HepG2 (cell line): ENCODE results near the gene POC1B. TPM values are rescaled to one million over a fixed set of nuclear protein-coding genes. Genes with fewer than 3 reads are reported as not detected.

ENCODE experiments used
- CREM ChIP-seq, 2 experiments: sonication (generic) in 1 of 2; formaldehyde crosslinking in 1 of 2; IDR thresholded peaks; 2 replicates each; pipeline versions ENCODE4 v1.4.0 to v1.6.1; 2016 to 2020; ENCODE audit warnings: antibody characterized with exemption in 1 of 2, mild to moderate bottlenecking in 1 of 2, missing genetic modification reagents in 1 of 2
- HDAC1 ChIP-seq: sonication (generic); formaldehyde crosslinking; IDR thresholded peaks from 2 replicates; pipeline ENCODE4 v1.5.1; 2020; ENCODE audit warnings: mild to moderate bottlenecking, missing genetic modification reagents
- HNRNPLL ChIP-seq: fragments of 200-400 bp; formaldehyde crosslinking; IDR thresholded peaks from 2 replicates; pipeline ENCODE4 v1.6.1; 2017; ENCODE audit warnings: mild to moderate bottlenecking, low read depth, low read length; ENCODE audit not compliant: poor library complexity, severe bottlenecking
- KAT7 ChIP-seq: IDR thresholded peaks from 2 replicates; pipeline ENCODE4 v1.6.1; 2018; ENCODE audit warnings: borderline replicate concordance, missing compliant biosample characterization
- MNT ChIP-seq: fragments of 450-650 bp; IDR thresholded peaks from 2 replicates; pipeline ENCODE4 v1.6.1; 2016
- PAXIP1 ChIP-seq: sonication (generic); formaldehyde crosslinking; conservative IDR thresholded peaks from 2 replicates; pipeline ENCODE4 v1.4.0; 2020; ENCODE audit warnings: mild to moderate bottlenecking, missing genetic modification reagents, moderate library complexity
- PLSCR1 ChIP-seq: sonication (generic); formaldehyde crosslinking; IDR thresholded peaks from 2 replicates; pipeline ENCODE4 v1.5.0; 2020; ENCODE audit warnings: missing genetic modification reagents, mild to moderate bottlenecking, borderline replicate concordance
- POLR2AphosphoS5 ChIP-seq: IDR thresholded peaks from 2 replicates; pipeline ENCODE4 v1.6.1; 2012; ENCODE audit warnings: low read depth, low read length
- SALL2 ChIP-seq: sonication (generic); formaldehyde crosslinking; IDR thresholded peaks from 2 replicates; pipeline ENCODE4 v1.8.1; 2023; ENCODE audit warnings: mild to moderate bottlenecking, missing genetic modification reagents, inconsistent platforms
- SP5 ChIP-seq: IDR thresholded peaks from 2 replicates; pipeline ENCODE4 v1.6.1; 2016; ENCODE audit warnings: low read depth, borderline replicate concordance
- ZBTB10 ChIP-seq: sonication (generic); formaldehyde crosslinking; IDR thresholded peaks from 2 replicates; pipeline ENCODE4 v1.4.0; 2020; ENCODE audit warnings: missing genetic modification reagents, borderline replicate concordance
- ZNF260 ChIP-seq: sonication (generic); formaldehyde crosslinking; IDR thresholded peaks from 2 replicates; pipeline ENCODE4 v1.4.0; 2020; ENCODE audit warnings: missing genetic modification reagents, low read depth, mild to moderate bottlenecking, borderline replicate concordance
- ZNF362 ChIP-seq: sonication (generic); formaldehyde crosslinking; IDR thresholded peaks from 2 replicates; pipeline ENCODE4 v1.4.0; 2020; ENCODE audit warnings: missing genetic modification reagents, mild to moderate bottlenecking, borderline replicate concordance
- ZNF383 ChIP-seq: sonication (generic); formaldehyde crosslinking; IDR thresholded peaks from 2 replicates; pipeline ENCODE4 v1.4.0; 2020; ENCODE audit warnings: missing genetic modification reagents, mild to moderate bottlenecking, borderline replicate concordance
- polyA plus RNA-seq, 8 experiments: library from polyadenylated mRNA; depleted of rRNA in 3 of 8; stranded (reverse) in 7 of 8; unstranded in 1 of 8; fragments of >200 nt; fragmentation: Illumina TruSeq in 4 of 8; extraction: Trizol in 4 of 8; gene quantifications; 2 replicates each; pipeline versions ENCODE4 v1.2.1 to v1.2.3, GENCODE V29; 2011 to 2016; ENCODE audit warnings: low read depth in 4 of 8, missing spikeins in 1 of 8, mixed read lengths in 1 of 8; ENCODE audit not compliant: insufficient read depth in 1 of 8
- total RNA-seq, 5 experiments: library from RNA; depleted of rRNA; stranded (reverse); fragments of >200 nt; fragmentation: Illumina TruSeq; extraction: Trizol; gene quantifications; 2 replicates each; pipeline ENCODE4 v1.2.3, GENCODE V29; 2016; ENCODE audit warnings: low read depth in 1 of 5
- TF ChIP-seq, protein P1 (sequence below): IDR thresholded peaks from 2 replicates; pipeline ENCODE4 v1.6.1; 2016; ENCODE audit warnings: low read depth, control low read depth

The POC1B gene
- total and polyA plus RNA-seq, 2 of the 13 experiments (the other 11 are each of a cell fraction or from before 2014, with no cell fraction given): 9.3 to 11.0 TPM

- 0 out of 2 replicates have a peak, but pooled peaks have one; percentile 40 for TF ChIP-seq ZBTB10 (CRISPR knock-in tag)
- TF ChIP-seq ZNF362 (CRISPR knock-in tag): peak; percentile 99
- TF ChIP-seq SP5 (CRISPR knock-in tag): peak; percentile 70
- peak; percentile 86; the same call in 1 of the 2 replicates for TF ChIP-seq KAT7 (CRISPR knock-in tag)
- TF ChIP-seq MNT: peak; percentile 77
- TF ChIP-seq PLSCR1 (CRISPR knock-in tag): no peak
- peak; percentile 55; the same call in 1 of the 2 replicates for TF ChIP-seq SALL2 (CRISPR knock-in tag)
- peak; percentile 37; the same call in 1 of the 2 replicates for TF ChIP-seq POLR2AphosphoS5
- TF ChIP-seq, protein P1, sequence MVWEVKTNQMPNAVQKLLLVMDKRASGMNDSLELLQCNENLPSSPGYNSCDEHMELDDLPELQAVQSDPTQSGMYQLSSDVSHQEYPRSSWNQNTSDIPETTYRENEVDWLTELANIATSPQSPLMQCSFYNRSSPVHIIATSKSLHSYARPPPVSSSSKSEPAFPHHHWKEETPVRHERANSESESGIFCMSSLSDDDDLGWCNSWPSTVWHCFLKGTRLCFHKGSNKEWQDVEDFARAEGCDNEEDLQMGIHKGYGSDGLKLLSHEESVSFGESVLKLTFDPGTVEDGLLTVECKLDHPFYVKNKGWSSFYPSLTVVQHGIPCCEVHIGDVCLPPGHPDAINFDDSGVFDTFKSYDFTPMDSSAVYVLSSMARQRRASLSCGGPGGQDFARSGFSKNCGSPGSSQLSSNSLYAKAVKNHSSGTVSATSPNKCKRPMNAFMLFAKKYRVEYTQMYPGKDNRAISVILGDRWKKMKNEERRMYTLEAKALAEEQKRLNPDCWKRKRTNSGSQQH (CRISPR knock-in tag): peak; percentile 85; the same call in 1 of the 2 replicates
- TF ChIP-seq HNRNPLL: no peak
- no peak for TF ChIP-seq ZNF260 (CRISPR knock-in tag)
- peak; percentile 70 for TF ChIP-seq CREM (IDR thresholded peaks at IDR 0.05)
- TF ChIP-seq CREM (CRISPR knock-in tag; IDR thresholded peaks at IDR 0.05): no peak
- TF ChIP-seq HDAC1 (CRISPR knock-in tag): peak; percentile 73
- no peak for TF ChIP-seq ZNF383 (CRISPR knock-in tag)
- peak; percentile 91 for TF ChIP-seq PAXIP1
Measured at GRCh38 chr12:89390802-89391673, 134.8 kb downstream of the POC1B start (continued).
